KG1 (cell line): ENCODE results near the gene UBAC1.

Experiments used
- DNase-seq: peaks from one replicate; lab custom pipeline; 2025; lab: John Stamatoyannopoulos, UW

The UBAC1 gene

DNA sequence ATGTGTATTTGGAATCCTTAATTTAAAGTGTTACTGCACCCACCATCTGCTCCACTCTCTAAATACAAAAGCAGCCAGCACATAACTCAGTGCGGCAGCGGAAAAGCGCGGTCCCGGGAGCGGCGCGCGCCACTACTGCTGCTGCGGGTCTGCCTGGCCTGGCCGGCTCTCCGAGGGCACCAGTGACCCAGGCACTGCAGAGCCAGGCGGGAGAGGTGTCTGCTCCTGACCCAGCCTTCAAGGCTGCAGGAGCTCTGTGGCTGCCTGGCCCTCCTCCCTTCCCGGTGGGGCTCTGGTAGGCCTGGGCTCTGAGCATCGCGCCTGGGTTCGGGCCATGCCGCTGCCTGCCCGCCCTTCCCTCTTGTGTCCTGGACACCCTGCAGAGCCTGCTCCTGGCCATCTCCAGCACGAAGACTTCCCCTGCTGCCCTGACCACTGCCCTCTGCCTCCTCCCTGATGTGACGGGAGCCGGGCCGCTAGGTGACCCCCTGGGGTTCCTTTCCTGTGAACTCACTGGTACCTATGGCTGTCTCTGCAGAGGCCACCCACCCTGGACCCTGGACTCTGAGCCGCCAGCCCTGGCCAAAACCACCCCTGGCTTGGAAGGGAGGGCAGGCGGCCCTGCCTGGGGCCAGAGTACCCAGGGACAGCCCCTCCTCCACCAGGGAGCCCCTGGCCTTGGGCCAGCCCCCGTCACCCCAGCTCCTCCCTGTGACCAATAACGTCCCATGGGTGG lies 32.8 kb upstream of the UBAC1 start:
- no peak for DNase-seq

DNA sequence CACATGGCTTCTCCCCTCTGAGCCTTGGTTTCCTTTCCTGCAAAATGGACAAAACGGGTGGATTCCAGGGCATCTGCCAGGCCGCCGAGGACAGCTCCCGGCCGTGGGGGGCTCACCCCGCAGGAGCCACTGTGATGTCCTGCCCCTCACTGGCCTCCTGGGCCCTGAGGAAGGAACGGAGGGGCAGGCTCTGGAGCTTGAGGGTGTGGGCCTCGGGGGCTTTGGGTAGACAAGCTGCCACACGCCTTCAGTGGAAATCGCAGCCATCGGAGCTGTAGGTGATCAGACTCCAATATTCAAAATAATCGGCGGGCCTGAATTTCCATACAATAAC lies 32.2 kb upstream of the UBAC1 start:
- DNase-seq = no peak

DNA sequence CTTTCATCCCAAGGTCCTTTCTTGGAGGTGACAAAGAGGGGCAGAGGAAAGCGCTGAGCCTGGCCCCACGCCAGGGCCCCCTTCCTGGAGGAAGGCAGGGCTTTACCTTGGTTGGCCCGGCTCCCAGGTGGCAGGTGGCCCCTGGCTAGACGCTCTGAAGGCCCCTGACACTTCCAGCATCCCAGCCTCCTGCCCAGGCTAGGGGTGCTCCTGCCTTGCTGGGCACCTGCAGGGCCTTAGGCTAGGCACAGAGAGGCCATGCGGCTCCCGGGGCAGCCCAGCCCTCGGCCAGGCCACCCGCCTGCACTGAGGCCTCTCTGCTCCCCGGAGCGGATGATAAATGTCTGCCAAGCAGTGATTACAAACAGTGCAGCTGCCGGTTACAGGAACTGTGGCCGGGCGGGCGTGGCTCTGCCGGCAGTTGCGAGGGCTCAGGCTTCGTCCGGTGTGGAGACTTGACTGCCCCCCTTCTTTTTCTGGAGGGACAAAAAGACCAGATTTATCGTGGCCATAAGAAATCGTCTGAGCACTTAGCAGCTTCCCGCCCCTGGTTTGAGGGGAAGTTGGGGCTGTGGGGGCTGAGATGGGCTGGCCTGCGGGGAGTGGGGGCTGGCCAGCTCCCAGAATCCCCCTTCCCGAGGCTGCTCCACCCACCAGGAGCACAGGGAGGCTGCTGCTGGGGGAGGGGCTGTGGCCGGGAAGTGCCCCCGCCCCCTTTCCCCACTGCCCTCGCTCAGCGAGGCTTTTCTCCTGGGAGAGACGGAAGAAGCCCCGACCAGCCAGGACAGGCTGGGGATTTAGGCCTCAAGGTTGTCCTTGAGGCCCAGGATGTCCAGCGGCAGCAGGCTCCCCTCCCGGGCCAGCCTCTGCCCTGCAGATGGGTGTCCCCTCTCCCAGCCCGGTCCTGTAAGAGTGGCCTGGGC lies 31.6 kb upstream of the UBAC1 start:
- DNase-seq = no peak

DNA sequence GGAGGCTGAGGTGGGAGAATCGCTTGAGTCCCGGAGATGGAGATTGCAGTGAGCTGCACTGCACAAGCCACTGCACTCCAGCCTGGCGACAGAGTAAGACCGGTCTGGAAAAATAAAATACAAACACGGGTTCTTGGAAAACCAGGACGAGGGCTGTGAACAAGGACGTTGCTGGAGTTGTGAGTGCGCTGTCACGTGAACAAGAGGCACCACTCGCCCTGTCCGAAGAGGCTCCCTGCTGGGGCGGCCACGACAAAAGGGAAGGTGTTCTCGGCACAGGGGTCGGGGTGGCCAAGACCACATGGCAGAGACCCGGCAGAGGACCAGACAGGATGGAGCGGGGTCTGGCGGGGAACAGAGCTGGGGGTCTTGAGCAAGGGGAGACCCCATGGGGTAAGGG lies 30.6 kb upstream of the UBAC1 start:
- DNase-seq = no peak

DNA sequence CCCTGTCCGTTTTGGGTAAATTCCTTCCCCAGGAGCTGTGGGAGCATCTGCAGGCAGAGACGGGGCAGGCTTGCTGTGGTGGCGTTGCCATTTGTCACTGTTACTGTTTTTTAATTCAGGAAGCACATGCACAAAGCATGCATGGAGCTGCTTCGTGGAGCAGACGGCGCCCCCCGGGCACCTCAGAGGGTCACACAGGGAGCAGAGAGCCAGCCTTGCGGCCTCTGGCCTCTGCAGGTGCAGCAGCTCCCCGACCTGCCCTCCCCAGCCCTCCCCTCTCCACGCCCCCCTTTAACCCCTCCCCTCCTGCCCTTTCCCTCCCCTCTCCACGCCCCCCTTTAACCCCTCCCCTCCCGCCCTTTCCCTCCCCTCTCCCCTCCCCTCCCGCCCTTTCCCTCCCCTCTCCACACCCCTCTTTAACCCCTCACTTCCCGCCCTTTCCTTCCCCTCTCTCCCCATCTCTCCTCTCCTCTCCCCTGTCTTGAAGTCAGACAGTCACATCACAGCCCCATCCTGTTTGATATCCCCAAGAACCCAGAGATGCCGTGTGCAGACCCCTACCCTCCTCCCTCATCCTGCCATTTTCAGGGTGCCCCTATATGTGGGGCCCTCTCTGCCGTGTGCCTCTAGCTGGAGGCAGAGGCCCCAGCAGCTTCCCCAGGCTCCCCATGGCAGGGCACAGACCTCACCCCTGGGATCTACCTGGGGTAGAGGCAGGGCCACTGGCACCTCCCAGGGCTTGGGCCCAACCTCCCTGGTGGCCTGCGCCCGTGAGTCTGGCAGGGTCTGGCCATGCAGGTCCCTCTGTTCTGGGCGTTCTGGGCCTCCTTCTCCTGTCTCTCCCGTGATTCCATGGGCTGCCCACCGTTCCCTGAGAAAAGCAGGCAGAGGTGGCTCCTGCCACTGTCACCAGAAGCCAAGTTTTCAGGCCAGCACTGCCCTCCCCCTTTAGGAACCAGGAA lies 29.6 kb upstream of the UBAC1 start:
- DNase-seq = no peak

DNA sequence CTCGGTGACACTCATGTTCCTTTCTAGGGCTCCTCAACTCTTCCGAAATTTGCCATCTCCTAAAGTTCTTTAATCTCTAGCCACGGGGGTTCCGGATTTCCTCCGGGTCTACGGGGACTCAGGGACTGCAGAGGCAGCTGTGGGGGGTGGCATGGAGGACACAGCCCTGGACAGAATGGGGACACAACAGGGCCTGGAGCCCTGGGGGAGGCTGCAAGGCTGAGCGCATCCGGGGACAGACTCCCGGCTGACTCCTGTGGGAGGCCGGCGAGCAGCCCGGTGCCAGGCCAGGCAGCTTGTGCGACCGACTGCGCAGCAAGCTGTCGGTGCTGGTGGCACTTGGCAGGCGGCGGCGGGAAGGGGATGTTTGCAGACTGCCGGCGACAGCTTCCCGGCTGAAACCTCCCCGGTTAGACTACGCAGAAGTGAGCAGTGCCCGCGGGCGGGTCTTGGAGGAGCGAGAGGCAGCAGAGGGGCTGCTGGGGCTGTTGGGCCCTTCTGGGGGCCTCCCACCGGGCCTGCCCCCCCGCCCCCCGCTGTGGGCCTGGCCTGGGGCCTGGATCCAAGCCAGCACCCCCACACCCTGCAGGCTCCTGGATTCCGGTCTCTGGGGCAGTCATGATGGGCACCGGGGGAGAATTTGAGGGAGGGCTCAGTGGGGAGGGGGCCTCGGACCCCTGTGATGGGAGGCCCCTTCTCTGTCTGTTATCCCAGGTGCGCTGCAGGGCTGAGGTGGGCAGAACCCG lies 28.7 kb upstream of the UBAC1 start:
- no peak for DNase-seq

DNA sequence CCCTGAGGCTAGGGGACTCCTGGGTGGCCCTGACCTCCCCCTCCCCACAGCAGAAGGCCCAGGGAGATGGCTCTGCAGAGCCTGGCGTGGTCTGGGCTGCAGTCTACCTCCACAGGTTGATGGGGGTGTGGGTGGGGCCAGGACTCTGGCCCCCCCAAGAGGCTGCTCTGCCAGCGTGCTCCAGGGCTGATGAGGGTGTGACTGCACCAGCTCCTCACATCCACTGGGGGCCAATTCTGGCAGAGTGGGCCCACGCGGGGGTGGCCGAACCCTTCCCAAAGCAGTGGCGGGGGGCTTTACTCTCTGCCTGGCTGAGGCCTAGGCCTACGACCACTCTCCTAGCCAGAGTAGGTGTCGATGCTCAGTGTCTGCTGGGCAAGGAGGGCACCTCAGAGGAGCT lies 28.0 kb upstream of the UBAC1 start:
- no peak for DNase-seq

DNA sequence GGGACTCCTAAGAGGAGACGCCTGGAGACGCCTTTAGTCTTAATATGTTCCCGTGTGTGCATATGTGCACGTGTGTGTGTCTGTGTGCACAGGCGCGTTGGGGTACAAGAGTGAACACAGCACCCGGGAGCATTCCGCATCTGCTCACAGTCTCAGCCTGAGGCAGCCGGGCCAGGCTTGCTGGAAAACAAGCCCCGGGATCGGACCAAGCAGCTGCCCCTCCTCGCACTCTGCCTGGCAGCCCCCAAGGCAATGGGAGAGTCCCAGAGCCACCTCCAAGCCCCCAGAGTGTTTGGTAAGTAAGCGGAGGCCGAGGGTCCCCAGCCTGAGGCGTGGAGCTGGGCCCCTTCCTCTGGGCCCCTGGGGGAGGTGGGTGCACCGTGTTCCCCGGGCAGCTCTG lies 27.3 kb upstream of the UBAC1 start:
- no peak for DNase-seq

DNA sequence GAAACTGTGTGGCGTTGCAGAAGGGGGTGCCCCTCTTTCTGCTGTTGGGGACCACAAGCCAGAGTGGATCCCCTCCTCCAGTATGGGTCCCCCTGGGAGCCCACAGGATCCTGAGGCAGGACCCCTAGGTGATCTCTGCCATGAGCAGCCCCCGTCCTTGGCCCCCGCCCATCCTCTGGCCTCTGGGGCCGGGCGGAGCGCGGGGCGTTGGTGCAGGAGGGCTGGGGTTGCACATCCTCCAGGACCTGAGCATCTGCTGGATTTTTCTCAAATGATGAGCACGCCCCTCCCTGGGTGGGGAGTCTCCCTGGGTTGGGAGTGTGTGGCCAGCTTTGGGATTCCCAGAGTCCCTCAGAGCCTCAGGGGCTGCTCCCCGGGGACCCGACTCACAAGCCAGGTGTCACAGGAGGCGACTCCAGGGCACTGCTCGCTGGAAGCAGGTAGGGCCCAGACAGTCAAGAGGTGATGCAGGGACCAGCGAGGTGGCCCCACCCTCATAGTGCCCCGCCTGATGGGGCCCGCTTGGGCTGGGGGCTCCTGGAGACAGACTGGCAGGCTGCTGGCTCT lies 26.7 kb upstream of the UBAC1 start:
- DNase-seq = no peak

DNA sequence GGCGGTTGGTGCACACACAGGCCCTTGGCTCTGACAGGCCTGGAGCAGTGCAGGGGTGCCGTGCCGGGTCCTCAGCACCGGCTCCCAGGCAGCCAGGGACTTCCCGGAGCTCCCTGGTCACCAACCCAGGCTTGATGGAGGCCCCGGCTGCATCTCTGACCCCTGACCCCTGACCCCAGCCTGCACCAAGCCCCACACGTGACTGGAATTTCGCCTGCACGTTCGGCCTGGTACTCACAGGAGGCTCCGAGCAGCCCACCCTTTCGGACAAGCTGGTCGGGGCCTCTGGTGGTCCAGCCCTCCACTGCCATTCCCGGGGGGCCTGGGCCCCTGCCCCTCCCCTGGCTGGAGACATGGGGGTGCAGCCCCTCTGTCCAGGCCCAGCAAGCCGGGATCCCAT lies 25.4 kb upstream of the UBAC1 start:
- no peak for DNase-seq

DNA sequence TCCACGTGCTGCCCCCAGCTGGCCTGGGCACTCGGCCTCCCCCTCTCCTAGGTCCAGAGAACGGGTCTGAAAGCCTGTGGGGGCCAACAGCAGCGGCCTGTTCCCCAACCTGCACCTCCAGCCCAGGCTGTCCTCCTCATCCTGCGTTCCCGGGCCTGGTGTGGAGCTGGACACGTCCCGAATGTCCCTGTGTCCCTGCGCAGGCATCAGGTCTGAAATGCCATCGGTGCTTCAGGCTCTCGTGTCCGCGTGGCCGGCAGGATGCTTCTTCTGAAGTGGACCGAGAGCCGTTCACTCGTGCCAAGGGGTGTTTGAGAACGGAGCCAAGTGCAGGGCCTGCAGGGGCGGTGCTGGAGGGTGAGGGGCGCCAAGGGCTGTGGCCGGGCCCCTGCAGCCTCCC lies 24.7 kb upstream of the UBAC1 start:
- no peak for DNase-seq

DNA sequence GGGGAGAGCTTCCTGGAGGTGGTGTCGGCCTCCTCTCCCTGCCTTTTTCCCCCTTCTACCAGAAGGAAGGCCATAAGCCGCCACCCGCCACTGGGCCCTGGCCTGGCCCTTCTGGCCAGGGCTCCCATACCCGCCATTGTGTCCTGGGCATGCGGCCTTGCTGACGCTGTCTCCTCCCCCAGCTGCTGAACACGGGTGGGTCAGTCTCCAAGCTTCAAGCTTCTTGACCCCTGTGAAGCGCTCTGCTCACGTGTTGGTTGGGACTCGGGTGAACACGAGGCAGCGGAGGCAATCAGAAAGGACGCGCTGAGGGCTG lies 24.2 kb upstream of the UBAC1 start:
- no peak for DNase-seq

DNA sequence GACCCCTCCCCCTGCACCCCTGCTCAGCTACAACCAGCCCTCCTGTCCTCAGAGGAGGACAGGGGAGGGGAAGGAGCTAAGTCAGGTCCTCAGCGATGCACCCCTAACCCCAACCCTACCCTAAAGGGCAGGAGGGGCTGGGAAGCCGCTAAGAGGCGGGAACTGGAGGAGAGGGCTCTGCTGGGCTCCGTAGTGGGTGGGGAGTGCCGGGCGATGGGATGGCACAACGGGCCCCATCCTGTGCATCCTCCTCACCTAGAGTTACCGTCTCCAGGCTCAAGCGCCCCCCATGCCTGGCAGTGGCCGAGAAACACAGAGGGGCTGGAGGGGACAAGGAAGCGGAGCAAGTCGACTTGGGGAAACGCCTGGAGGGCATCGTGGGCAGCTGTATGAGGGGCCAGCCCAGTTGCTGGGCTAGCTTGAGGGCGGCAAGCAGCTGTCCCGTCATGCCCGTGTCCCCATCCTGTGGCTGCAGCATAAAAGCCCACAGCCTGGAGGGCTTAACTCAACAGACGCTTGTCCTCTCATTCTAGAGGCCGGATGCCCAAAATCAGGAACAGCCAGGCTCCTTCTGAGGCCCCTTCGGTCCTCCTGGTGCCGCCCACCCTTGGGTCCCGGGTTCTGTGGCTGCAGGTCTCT lies 23.0 kb upstream of the UBAC1 start:
- DNase-seq = no peak

DNA sequence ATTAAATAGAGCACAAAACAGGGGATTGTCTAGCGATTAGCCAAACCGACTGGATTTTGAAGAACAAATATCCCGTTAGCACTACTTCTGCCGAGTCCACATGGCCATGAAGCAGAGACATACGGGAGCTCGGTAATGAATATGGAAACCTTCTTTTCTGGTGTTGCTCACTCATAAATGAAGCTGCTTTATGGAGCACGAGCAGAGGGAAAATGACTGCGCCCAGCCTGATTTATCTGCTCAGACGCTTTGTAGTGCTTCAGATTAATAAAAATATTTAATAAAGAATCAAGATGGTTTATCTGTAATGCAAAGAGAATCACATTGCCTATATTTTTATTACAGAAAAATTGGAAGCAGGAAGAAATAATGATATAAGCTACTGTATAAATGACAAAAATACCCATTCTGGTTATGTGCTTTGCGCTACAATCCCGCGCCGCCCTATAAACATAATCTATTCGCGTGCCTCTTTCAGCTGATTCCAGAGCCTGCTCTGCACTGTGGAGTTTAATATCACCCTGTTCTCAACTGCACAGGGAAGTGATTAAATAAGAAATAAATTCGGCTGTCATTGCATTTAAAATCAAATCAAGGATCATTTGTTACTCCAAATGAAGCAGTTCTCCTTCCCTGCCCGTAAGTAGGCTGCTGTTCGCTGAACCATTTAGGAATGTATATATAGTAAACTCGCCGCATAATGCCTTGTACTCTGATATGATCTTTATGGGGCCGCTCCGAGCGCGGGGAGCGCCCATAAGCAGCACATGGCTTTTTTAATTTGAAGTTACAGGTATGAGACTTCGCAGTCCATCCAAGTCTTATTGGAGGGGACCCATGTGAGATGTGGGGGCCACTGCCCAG lies 22.3 kb upstream of the UBAC1 start:
- no peak for DNase-seq

DNA sequence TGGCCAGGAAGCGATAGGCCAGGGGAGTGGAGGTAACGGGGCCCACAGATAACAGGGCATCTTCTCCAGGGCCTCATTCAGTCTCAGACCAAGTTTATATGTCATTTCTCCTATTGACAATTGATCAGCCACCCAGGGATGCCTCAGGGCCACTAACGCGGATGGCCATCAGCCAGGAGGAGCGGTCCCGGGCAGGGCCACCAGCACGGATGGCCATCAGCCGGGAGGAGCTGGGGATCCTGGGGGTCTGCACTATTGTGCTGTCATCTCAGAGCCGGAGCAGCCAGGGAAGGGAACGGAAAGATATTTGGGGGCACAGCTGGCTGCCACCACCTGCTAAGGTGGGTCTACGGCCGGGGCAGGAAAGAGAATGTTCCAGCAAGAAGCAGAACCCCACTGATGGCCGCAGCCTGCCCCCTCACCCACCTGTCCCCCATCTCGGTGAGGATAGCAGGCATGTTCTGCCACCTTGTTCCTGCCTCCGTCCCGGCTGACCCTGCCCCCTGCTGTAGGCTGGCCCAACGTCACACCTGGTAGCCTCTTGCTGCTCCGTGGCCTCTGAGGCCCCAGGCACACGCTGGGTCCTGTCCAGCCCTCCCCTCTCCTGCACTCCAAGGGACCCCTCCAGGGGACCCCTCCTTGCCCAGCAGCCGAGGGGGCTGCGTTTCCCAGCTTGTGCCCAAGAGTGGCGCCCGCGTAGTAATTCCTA lies 21.5 kb upstream of the UBAC1 start:
- no peak for DNase-seq

DNA sequence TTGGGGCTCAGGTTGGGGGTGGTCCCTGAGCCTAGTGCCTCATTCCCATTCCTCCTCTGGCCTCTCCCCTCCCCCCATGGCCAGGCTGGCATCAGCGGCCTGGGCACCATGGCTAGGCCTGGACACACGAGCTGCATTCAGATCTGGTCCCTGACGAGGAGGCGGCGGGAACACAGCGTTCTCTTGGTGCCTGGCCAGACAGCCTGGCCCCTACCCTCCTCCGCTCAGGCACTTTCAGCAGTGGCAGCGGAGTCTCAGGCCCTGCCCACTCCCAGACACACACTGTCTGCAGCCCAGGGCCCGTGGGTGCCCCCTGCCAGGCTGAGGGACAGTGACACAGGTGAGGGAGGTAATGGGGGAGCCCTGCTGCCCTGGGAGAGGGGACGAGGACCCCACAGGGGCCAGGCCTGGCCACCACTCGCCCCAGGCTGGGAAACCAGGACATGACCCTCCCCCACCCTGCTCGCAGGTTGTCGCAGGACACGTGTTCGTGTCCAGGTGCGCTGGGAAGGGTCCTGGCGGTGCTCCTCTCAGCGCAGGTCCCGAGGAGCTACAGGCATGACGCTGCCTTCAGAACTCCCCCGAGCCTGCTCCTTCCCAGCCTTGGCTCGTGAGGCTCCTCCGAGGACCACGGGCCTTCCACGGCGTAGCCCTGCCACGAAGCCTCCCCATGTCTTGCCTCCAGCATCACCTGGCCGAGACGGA lies 19.9 kb upstream of the UBAC1 start:
- DNase-seq = no peak

DNA sequence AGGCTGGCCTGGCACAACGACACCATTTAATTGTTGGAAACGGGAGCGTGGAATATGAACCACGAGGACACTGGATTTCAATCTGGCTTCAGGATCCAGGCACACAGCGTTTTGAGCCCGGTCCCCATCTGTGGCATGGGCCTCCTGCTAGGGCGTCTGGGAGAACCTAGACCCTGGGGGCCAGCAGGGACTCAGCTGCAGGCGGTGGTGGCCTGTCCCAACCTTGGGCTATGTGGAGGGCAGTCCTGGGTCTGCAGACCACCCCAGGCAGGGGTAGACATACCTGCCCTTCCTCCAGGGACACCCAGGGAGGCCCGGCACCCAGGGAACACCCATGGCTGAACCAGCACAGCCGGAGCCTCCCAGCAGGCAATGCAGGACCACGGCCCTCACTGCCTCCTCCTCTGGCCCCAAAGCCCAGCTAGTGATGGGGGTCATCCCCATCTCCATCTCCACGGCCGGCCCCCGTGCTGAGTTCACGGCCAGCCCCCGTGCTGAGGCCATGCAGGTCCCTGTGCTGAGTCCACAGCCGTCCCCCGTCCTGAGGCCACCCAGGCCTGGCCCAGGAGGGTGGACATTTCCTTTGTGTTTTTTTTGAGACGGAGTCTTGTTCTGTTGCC lies 18.5 kb upstream of the UBAC1 start:
- no peak for DNase-seq
